ENCODE measurements around the gene TUBG2. TPM values are rescaled to one million over a fixed set of nuclear protein-coding genes. Genes with fewer than 3 reads are reported as not detected.
A peak's percentile ranks its signal among the peaks of the same experiment; 100 is the strongest.

The TUBG2 gene
- total RNA-seq, 1 experiment from 2014 or later: 28.3 TPM

DNA sequence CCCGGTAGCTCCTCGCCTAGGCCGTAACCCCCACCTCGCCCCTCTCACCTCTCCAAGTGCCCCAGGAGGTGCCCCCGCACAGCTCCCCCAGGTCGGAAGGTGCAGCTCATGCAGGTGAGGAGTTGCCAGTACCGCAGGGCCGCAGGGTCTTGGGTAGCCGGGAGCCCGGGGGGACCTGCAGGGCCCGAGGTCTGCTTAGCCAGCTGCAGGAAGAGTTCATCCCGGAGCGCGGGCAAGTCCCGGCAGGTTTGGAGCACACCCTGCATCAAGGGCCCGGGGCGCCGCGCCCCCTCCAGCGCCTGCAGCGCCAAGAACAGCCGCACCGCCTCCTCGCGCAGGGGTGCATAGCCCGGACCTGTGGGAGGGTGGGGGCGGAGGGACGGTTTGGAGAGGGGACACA lies 13.0 kb downstream of the TUBG2 start:
- no TSS peak for BruUV-seq (replicated peaks)
- Histone ChIP-seq H3K27ac (no peak overlapping the region), H3K9me3 (ENCODE audit: insufficient read depth, low read depth) (no peaks in the 10 kb centered on the region), H3K4me3 (no peak overlapping the region), H3K9me2 (ENCODE audit: insufficient read depth) (no peaks in the 10 kb centered on the region), H3K79me2 (ENCODE audit: low read depth) (peaks cover 32% of the 10 kb centered on the region), H3K36me3 (ENCODE audit: low read depth) (no peaks in the 10 kb centered on the region), H3F3A (ENCODE audit: insufficient read depth, low read depth) (peaks cover 30% of the 10 kb centered on the region; the same call in 1 of the 2 replicates), H2AFZ (no peak overlapping the region), H3K4me1 (replicated peaks; ENCODE audit: insufficient read depth) (peaks cover 42% of the 10 kb centered on the region), H3K27me3 (ENCODE audit: insufficient read depth, low read depth) (no peaks in the 10 kb centered on the region), H3K4me2 (no peak overlapping the region), H4K20me1 (ENCODE audit: insufficient read depth) (no peaks in the 10 kb centered on the region)
- TF ChIP-seq, protein P1, sequence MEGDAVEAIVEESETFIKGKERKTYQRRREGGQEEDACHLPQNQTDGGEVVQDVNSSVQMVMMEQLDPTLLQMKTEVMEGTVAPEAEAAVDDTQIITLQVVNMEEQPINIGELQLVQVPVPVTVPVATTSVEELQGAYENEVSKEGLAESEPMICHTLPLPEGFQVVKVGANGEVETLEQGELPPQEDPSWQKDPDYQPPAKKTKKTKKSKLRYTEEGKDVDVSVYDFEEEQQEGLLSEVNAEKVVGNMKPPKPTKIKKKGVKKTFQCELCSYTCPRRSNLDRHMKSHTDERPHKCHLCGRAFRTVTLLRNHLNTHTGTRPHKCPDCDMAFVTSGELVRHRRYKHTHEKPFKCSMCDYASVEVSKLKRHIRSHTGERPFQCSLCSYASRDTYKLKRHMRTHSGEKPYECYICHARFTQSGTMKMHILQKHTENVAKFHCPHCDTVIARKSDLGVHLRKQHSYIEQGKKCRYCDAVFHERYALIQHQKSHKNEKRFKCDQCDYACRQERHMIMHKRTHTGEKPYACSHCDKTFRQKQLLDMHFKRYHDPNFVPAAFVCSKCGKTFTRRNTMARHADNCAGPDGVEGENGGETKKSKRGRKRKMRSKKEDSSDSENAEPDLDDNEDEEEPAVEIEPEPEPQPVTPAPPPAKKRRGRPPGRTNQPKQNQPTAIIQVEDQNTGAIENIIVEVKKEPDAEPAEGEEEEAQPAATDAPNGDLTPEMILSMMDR (conservative IDR thresholded peaks at IDR 0.05): no peak
- no peak for TF ChIP-seq EZH2 (IDR thresholded peaks at IDR 0.05; ENCODE audit: low read depth)
- intact Hi-C loops (cut with micrococcal nuclease; ENCODE audit: unreplicated experiment): no loop called here
- DNase-seq: no peak
- ChIA-PET CTCF (no interaction called here), POLR2A (ENCODE audit: unreplicated experiment) (no interaction called here)

GRCh38 chr17:42673266-42673884 lies 14.3 kb downstream of the TUBG2 start:
- BruUV-seq (replicated peaks): no TSS peak
- CTCF ChIA-PET: no interaction called here
- Histone ChIP-seq H4K20me1 (ENCODE audit: insufficient read depth) (no peaks in the 10 kb centered on the region), H3K79me2 (ENCODE audit: low read depth) (peaks cover 32% of the 10 kb centered on the region), H3K36me3 (ENCODE audit: low read depth) (no peaks in the 10 kb centered on the region), H2AFZ (no peak overlapping the region), H3K9me3 (ENCODE audit: insufficient read depth, low read depth) (no peaks in the 10 kb centered on the region), H3F3A (ENCODE audit: insufficient read depth, low read depth) (peaks cover 22% of the 10 kb centered on the region), H3K27me3 (ENCODE audit: insufficient read depth, low read depth) (no peaks in the 10 kb centered on the region), H3K4me3 (no peak overlapping the region), H3K4me2 (no peak overlapping the region), H3K4me1 (replicated peaks; ENCODE audit: insufficient read depth) (peaks cover 36% of the 10 kb centered on the region), H3K27ac (no peak overlapping the region), H3K9me2 (ENCODE audit: insufficient read depth) (no peaks in the 10 kb centered on the region)
- TF ChIP-seq EZH2 (IDR thresholded peaks at IDR 0.05; ENCODE audit: low read depth): no peak
- TF ChIP-seq, protein P1 (conservative IDR thresholded peaks at IDR 0.05): no peak
- intact Hi-C loops (cut with micrococcal nuclease; ENCODE audit: unreplicated experiment): no loop called here
- DNase-seq: no peak
- POLR2A ChIA-PET (ENCODE audit: unreplicated experiment): no interaction called here

DNA sequence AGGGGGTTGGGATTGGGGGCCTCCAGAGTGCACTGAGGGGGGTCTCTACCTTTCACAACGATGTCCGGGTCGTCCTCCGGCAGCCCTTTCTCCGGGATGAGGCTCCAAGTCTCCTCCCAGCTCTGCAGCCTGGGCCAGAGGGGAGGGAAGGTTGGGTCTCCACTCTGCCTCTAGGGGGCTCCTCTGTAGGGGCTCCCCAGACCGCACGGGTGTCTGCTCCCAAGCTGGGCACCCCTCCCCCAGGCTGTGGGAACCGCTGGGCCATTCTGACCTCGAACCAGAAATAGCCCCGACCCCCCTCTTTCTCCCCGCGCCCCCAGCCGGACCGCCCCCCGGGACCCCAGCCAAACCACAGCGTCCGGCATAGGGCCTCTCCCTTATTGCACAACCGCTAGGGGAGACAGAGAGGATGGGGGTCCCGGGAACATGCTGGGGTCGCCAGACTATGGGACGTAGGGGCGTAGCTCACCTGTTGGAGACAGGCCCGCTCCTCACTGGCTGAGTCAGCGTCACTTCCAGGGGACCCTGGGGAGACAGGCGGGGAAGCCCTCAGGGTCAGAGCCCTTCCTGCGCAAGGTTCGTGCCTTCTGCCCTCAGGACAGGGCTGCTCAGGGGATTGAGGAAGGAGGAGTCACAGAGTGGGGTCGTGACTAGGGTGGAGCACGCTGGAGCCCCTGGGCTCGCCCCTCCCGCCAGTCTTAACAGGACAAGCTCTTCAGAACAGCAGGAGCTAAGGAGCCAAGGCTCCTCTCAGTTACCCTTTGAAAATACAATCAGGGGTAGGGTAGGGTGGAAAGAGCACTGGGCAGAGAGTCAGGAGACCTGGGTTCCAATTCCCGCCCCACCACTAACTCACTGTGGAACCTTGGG lies 15.0 kb downstream of the TUBG2 start:
- Histone ChIP-seq H3K36me3 (ENCODE audit: low read depth) (no peaks in the 10 kb centered on the region), H3F3A (ENCODE audit: insufficient read depth, low read depth) (peaks cover 21% of the 10 kb centered on the region), H4K20me1 (ENCODE audit: insufficient read depth) (no peaks in the 10 kb centered on the region), H3K9me3 (ENCODE audit: insufficient read depth, low read depth) (no peaks in the 10 kb centered on the region), H3K4me3 (peak overlapping the region; percentile 95; the same call in 1 of the 2 replicates), H3K4me2 (peak overlapping the region; percentile 93), H3K27me3 (ENCODE audit: insufficient read depth, low read depth) (no peaks in the 10 kb centered on the region), H3K9me2 (ENCODE audit: insufficient read depth) (no peaks in the 10 kb centered on the region), H3K27ac (no peak overlapping the region), H3K4me1 (replicated peaks; ENCODE audit: insufficient read depth) (peaks cover 35% of the 10 kb centered on the region), H2AFZ (no peak overlapping the region), H3K79me2 (ENCODE audit: low read depth) (peaks cover 32% of the 10 kb centered on the region)
- intact Hi-C loops (cut with micrococcal nuclease; ENCODE audit: unreplicated experiment): no loop called here
- DNase-seq: no peak
- TF ChIP-seq EZH2 (IDR thresholded peaks at IDR 0.05; ENCODE audit: low read depth): no peak
- TF ChIP-seq, protein P1 (conservative IDR thresholded peaks at IDR 0.05): 0 out of 2 replicates have a peak, but pooled peaks have one; percentile 35
- ChIA-PET POLR2A (ENCODE audit: unreplicated experiment) (interaction anchor here (0.5 kb wide), 1 partner anchor 11 kb away, joined by 5 read pairs; no protein-coding TSS in a partner anchor), CTCF (no interaction called here)
- BruUV-seq (replicated peaks): no TSS peak

All from PC-9 (cell line).